Mesothelial cell of epicardium (in vitro differentiated cells): ENCODE results near the gene CTAGE1. TPM values are rescaled to one million over a fixed set of nuclear protein-coding genes. Genes with fewer than 3 reads are reported as not detected.
"Not testable (repeated sequence)": the region's sequence is repeated elsewhere in the genome, so short reads cannot be mapped to it uniquely, and the experiment has no call there.

ENCODE experiments used
- DNase-seq, 2 experiments: peaks; one replicate each; pipeline ENCODE4 v3.0.0; 2021; ENCODE audit warnings: low spot score in 2 of 2; ENCODE audit not compliant: unreplicated experiment in 2 of 2
- H3K27ac Mint-ChIP-seq: 2 replicates; pipeline ENCODE4 v1.8.0; 2021; ENCODE audit warnings: mixed read lengths
- H3K27me3 Mint-ChIP-seq: 2 replicates; pipeline ENCODE4 v1.8.0; 2021; ENCODE audit warnings: low read depth, mixed read lengths
- H3K36me3 Mint-ChIP-seq: 2 replicates; pipeline ENCODE4 v1.8.0; 2021; ENCODE audit warnings: mixed read lengths
- H3K4me1 Mint-ChIP-seq: 2 replicates; pipeline ENCODE4 v1.8.0; 2021; ENCODE audit warnings: mixed read lengths
- H3K4me3 Mint-ChIP-seq: 2 replicates; pipeline ENCODE4 v1.8.0; 2021; ENCODE audit warnings: mild to moderate bottlenecking, moderate library complexity, mixed read lengths
- H3K9me3 Mint-ChIP-seq: 2 replicates; pipeline ENCODE4 v1.8.0; 2021; ENCODE audit warnings: mixed read lengths
- total RNA-seq: library from RNA; stranded (reverse); gene quantifications from 3 replicates; pipeline ENCODE4 v1.2.1, GENCODE V29; 2021
- TF ChIP-seq, protein P1 (sequence below): fragments of 200-600 bp; sonication (generic); IDR thresholded peaks from one replicate; pipeline ENCODE4 v1.5.0; 2021; ENCODE audit warnings: antibody characterized with exemption; ENCODE audit not compliant: unreplicated experiment

CTAGE1 gene
- total RNA-seq, 1 donor from 2014 or later = 0.07 TPM

DNA sequence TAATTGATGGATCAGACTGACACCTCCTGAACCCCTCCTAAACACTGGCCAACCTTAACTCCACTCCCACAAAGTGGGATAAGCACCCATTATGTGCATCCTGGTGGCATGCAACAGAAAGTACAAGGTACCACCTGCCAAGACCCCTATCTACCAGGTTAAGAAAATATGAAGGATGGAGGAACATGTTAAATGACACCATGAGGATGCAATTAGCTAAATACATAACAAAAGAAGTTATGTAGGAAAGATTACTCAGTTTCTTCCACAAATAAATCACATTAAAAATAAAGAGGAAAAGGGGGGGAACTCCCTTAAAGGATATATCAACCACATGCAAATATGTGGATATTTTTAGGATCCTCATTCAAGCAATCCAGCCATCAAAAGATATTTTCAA lies 12.6 kb downstream of the CTAGE1 start:
- no peak for DNase-seq
- H3K27me3 Mint-ChIP-seq = no peaks in the 10 kb centered on the region
- H3K4me1 Mint-ChIP-seq = peaks cover 3% of the 10 kb centered on the region
- TF ChIP-seq, protein P1, sequence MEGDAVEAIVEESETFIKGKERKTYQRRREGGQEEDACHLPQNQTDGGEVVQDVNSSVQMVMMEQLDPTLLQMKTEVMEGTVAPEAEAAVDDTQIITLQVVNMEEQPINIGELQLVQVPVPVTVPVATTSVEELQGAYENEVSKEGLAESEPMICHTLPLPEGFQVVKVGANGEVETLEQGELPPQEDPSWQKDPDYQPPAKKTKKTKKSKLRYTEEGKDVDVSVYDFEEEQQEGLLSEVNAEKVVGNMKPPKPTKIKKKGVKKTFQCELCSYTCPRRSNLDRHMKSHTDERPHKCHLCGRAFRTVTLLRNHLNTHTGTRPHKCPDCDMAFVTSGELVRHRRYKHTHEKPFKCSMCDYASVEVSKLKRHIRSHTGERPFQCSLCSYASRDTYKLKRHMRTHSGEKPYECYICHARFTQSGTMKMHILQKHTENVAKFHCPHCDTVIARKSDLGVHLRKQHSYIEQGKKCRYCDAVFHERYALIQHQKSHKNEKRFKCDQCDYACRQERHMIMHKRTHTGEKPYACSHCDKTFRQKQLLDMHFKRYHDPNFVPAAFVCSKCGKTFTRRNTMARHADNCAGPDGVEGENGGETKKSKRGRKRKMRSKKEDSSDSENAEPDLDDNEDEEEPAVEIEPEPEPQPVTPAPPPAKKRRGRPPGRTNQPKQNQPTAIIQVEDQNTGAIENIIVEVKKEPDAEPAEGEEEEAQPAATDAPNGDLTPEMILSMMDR = no peak
- peaks cover 54% of the 10 kb centered on the region for H3K9me3 Mint-ChIP-seq
- H3K36me3 Mint-ChIP-seq = peaks cover 18% of the 10 kb centered on the region
- no peak overlapping the region for H3K27ac Mint-ChIP-seq
- H3K4me3 Mint-ChIP-seq = no peak overlapping the region

- H3K4me3 Mint-ChIP-seq = no peak overlapping the region
- H3K36me3 Mint-ChIP-seq = peaks cover 14% of the 10 kb centered on the region
- no peaks in the 10 kb centered on the region for H3K27me3 Mint-ChIP-seq
- TF ChIP-seq, protein P1 = no peak
- H3K4me1 Mint-ChIP-seq = peaks cover 10% of the 10 kb centered on the region
- H3K9me3 Mint-ChIP-seq = peaks cover 49% of the 10 kb centered on the region
- no peak for DNase-seq
- H3K27ac Mint-ChIP-seq = no peak overlapping the region
Measured at GRCh38 chr18:22403950-22404349, 13.8 kb downstream of the CTAGE1 start.

- Mint-ChIP-seq H3K9me3 (peaks cover 22% of the 10 kb centered on the region), H3K4me3 (no peak overlapping the region), H3K36me3 (peaks cover 3% of the 10 kb centered on the region), H3K27me3 (no peaks in the 10 kb centered on the region), H3K4me1 (peaks cover 18% of the 10 kb centered on the region), H3K27ac (no peak overlapping the region)
- no peak for DNase-seq
- TF ChIP-seq, protein P1 = no peak
Measured at GRCh38 chr18:22399949-22400348, 17.8 kb downstream of the CTAGE1 start.

GRCh38 chr18:22398464-22398863 lies 19.3 kb downstream of the CTAGE1 start:
- no peak for DNase-seq
- Mint-ChIP-seq H3K27ac (no peak overlapping the region), H3K4me3 (no peak overlapping the region), H3K27me3 (no peaks in the 10 kb centered on the region), H3K36me3 (no peaks in the 10 kb centered on the region), H3K9me3 (peaks cover 12% of the 10 kb centered on the region), H3K4me1 (peaks cover 18% of the 10 kb centered on the region)
- TF ChIP-seq, protein P1 = no peak

DNA sequence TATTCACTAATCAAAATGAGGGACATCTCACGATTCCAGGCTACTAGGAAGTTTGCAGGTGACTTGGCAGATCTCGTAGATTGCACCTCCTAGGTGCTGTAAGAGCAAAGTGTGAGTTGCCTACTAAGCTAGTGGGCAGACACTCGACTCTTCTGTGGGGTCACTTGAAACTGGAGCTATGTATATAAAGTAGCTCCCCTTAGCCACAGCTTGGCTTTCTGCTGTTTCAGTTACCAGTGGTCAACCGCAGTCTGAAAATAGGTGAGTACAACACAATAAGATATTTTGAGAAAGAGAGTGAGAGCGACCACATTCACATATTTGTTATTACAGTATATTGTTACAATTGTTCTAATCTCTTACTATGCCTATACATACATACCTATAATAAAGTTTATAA lies 23.3 kb downstream of the CTAGE1 start:
- Mint-ChIP-seq H3K27me3 (no peaks in the 10 kb centered on the region), H3K9me3 (no peaks in the 10 kb centered on the region), H3K4me3 (no peak overlapping the region), H3K27ac (peak overlapping the region; percentile 43), H3K36me3 (no peaks in the 10 kb centered on the region), H3K4me1 (peaks cover 36% of the 10 kb centered on the region)
- no peak for DNase-seq
- TF ChIP-seq, protein P1 = no peak

GRCh38 chr18:22393164-22393563 lies 24.6 kb downstream of the CTAGE1 start:
- peaks cover 38% of the 10 kb centered on the region for H3K4me1 Mint-ChIP-seq
- not testable (repeated sequence) for H3K36me3 Mint-ChIP-seq, H3K27me3 Mint-ChIP-seq, H3K4me3 Mint-ChIP-seq, DNase-seq, H3K9me3 Mint-ChIP-seq
- peak overlapping the region; percentile 22 for H3K27ac Mint-ChIP-seq
